PC-9 (cell line): Measurements from ENCODE around the gene TOP1. TPM values are rescaled to one million over a fixed set of nuclear protein-coding genes. Genes with fewer than 3 reads are reported as not detected.

ENCODE experiments used
- BruUV-seq: library from RNA; stranded (reverse); fragments of 400-500 nt; replicated peaks from 2 replicates; lab custom pipeline; 2021; lab: Mats Ljungman, UMichigan
- CTCF ChIA-PET: fragments of 300-600 bp; sonication (Branson Sonifier 250); formaldehyde crosslinking; loops from one replicate; lab custom pipeline; 2022; ENCODE audit warnings: antibody characterized with exemption; lab: Charles Lee
- POLR2A ChIA-PET: fragments of 300-600 bp; sonication (Branson Sonifier 250); formaldehyde crosslinking; loops from one replicate; lab custom pipeline; 2022; ENCODE audit warnings: antibody characterized with exemption; ENCODE audit not compliant: unreplicated experiment; lab: Charles Lee
- DNase-seq, 2 experiments: peaks; one replicate each; pipeline versions ENCODE4 v3.0.0 to v3.0.0-alpha.2; 2015 to 2022; ENCODE audit warnings: mixed read lengths in 1 of 2
- H2AFZ ChIP-seq: fragments of 200-600 bp; sonication (generic); 2 replicates; pipeline ENCODE4 v1.8.1; 2017; ENCODE audit warnings: antibody characterized with exemption
- H3F3A ChIP-seq: fragments of 200-600 bp; sonication (generic); 2 replicates; pipeline ENCODE4 v1.8.1; 2017; ENCODE audit warnings: antibody characterized with exemption, mild to moderate bottlenecking, low read depth; ENCODE audit not compliant: insufficient read depth
- H3K27ac ChIP-seq: fragments of 200-600 bp; sonication (generic); 2 replicates; pipeline ENCODE4 v1.6.1; 2016; ENCODE audit warnings: mixed run types
- H3K27me3 ChIP-seq: fragments of 200-600 bp; sonication (generic); 2 replicates; pipeline ENCODE4 v1.6.1; 2016; ENCODE audit warnings: low read depth, mixed run types; ENCODE audit not compliant: insufficient read depth
- H3K36me3 ChIP-seq: fragments of 200-600 bp; sonication (generic); 2 replicates; pipeline ENCODE4 v1.6.1; 2016; ENCODE audit warnings: low read depth, mixed run types
- H3K4me1 ChIP-seq: fragments of 200-600 bp; sonication (generic); replicated peaks from 2 replicates; pipeline ENCODE4 v1.6.1; 2016; ENCODE audit warnings: mixed run types; ENCODE audit not compliant: insufficient read depth
- H3K4me2 ChIP-seq: fragments of 200-600 bp; sonication (generic); 2 replicates; pipeline ENCODE4 v1.6.1; 2017; ENCODE audit warnings: mixed run types
- H3K4me3 ChIP-seq: fragments of 200-600 bp; sonication (generic); 2 replicates; pipeline ENCODE4 v1.6.1; 2016; ENCODE audit warnings: mixed run types
- H3K79me2 ChIP-seq: fragments of 200-600 bp; sonication (generic); 2 replicates; pipeline ENCODE4 v1.6.1; 2017; ENCODE audit warnings: low read depth, mixed run types
- H3K9me2 ChIP-seq: fragments of 200-600 bp; sonication (generic); 2 replicates; pipeline ENCODE4 v1.8.1; 2017; ENCODE audit warnings: mild to moderate bottlenecking; ENCODE audit not compliant: insufficient read depth
- H3K9me3 ChIP-seq: fragments of 200-600 bp; sonication (generic); 2 replicates; pipeline ENCODE4 v1.8.1; 2016; ENCODE audit warnings: low read depth; ENCODE audit not compliant: insufficient read depth
- H4K20me1 ChIP-seq: fragments of 200-600 bp; sonication (generic); 2 replicates; pipeline ENCODE4 v1.8.1; 2017; ENCODE audit not compliant: insufficient read depth
- CTCF ChIP-seq: fragments of 200-600 bp; sonication (generic); conservative IDR thresholded peaks from 2 replicates; pipeline ENCODE4 v1.6.1; 2017; ENCODE audit warnings: mixed run types, antibody characterized with exemption, mild to moderate bottlenecking, moderate library complexity
- EZH2 ChIP-seq: fragments of 200-600 bp; sonication (generic); IDR thresholded peaks from 2 replicates; pipeline ENCODE4 v1.8.0; 2017; ENCODE audit warnings: antibody characterized with exemption, low read depth
- intact Hi-C: fragments of 100-400 bp; cut with micrococcal nuclease; formaldehyde crosslinking; loops from one replicate; pipeline ENCODE4 v1.10.0; 2022; ENCODE audit not compliant: unreplicated experiment
- total RNA-seq: library from RNA; stranded (reverse); gene quantifications from 2 replicates; pipeline ENCODE4 v1.2.3, GENCODE V29; 2021

The TOP1 gene
- total RNA-seq, 1 experiment from 2014 or later, result 55.8 TPM

- H4K20me1 ChIP-seq, result no peaks in the 10 kb centered on the region
- CTCF ChIA-PET, result no interaction called here
- intact Hi-C loops, result no loop called here
Observed at GRCh38 chr20:40980828-40981310, 47.8 kb upstream of the TOP1 start.

GRCh38 chr20:40982415-40983145 is 46.0 kb upstream of the TOP1 start:
- Histone ChIP-seq H3K27ac (no peak overlapping the region), H3K9me3 (peaks cover 3% of the 10 kb centered on the region; the same call in 1 of the 2 replicates), H3K79me2 (no peaks in the 10 kb centered on the region), H3K4me2 (no peak overlapping the region), H3K4me3 (no peak overlapping the region), H3K4me1 (no peaks in the 10 kb centered on the region), H2AFZ (no peak overlapping the region), H3F3A (no peaks in the 10 kb centered on the region), H3K9me2 (no peaks in the 10 kb centered on the region), H3K27me3 (no peaks in the 10 kb centered on the region), H4K20me1 (no peaks in the 10 kb centered on the region), H3K36me3 (no peaks in the 10 kb centered on the region)
- intact Hi-C loops, result no loop called here
- ChIA-PET CTCF (no interaction called here), POLR2A (no interaction called here)
- peak in 1 of 2 experiments; percentile 24 for DNase-seq
- BruUV-seq, result no TSS peak
- TF ChIP-seq EZH2 (no peak), CTCF (no peak)

More at GRCh38 chr20:40980828-40981310, 47.8 kb upstream of the TOP1 start:
- H3K79me2 ChIP-seq, result no peaks in the 10 kb centered on the region
- H3K27ac ChIP-seq, result no peak overlapping the region
- H3K4me1 ChIP-seq, result no peaks in the 10 kb centered on the region
- H3K4me2 ChIP-seq, result no peak overlapping the region
- H3K9me3 ChIP-seq, result peaks cover 17% of the 10 kb centered on the region
- POLR2A ChIA-PET, result interaction anchor here (0.7 kb wide), 1 partner anchor 131 kb away, joined by 3 read pairs; no protein-coding TSS in a partner anchor
- BruUV-seq, result no TSS peak
- no peaks in the 10 kb centered on the region for H3K27me3 ChIP-seq
- TF ChIP-seq CTCF (no peak), EZH2 (no peak)
- no peak for DNase-seq
- H2AFZ ChIP-seq, result no peak overlapping the region
- no peaks in the 10 kb centered on the region for H3K9me2 ChIP-seq
- no peaks in the 10 kb centered on the region for H3K36me3 ChIP-seq
- no peak overlapping the region for H3K4me3 ChIP-seq
- no peaks in the 10 kb centered on the region for H3F3A ChIP-seq

GRCh38 chr20:40983898-40984297 is 44.7 kb upstream of the TOP1 start:
- no peaks in the 10 kb centered on the region for H4K20me1 ChIP-seq
- TF ChIP-seq CTCF, result no peak
- no peak for TF ChIP-seq EZH2
- no peak overlapping the region for H3K27ac ChIP-seq
- H3K36me3 ChIP-seq, result no peaks in the 10 kb centered on the region
- H3K4me3 ChIP-seq, result no peak overlapping the region
- H3K27me3 ChIP-seq, result no peaks in the 10 kb centered on the region
- no TSS peak for BruUV-seq
- intact Hi-C loops, result no loop called here
- ChIA-PET CTCF (no interaction called here), POLR2A (no interaction called here)
- no peaks in the 10 kb centered on the region for H3K9me2 ChIP-seq
- no peak overlapping the region for H2AFZ ChIP-seq
- H3F3A ChIP-seq, result no peaks in the 10 kb centered on the region
- H3K79me2 ChIP-seq, result no peaks in the 10 kb centered on the region
- no peaks in the 10 kb centered on the region for H3K4me1 ChIP-seq
- H3K4me2 ChIP-seq, result no peak overlapping the region
- no peaks in the 10 kb centered on the region for H3K9me3 ChIP-seq
- DNase-seq, result no peak
